GM19023 (cell line): Measurements from ENCODE around the gene KCNC1.

Experiments
- ATAC-seq: cut with Tn5 transposase; IDR thresholded peaks from one replicate; pipeline ENCODE4 v1.9.1; 2021; ENCODE audit warnings: mild to moderate bottlenecking, moderate library complexity; ENCODE audit not compliant: unreplicated experiment

The KCNC1 gene

GRCh38 chr11:17814546-17814945 lies 80.0 kb downstream of the KCNC1 start:
- ATAC-seq: no peak

GRCh38 chr11:17816232-17816931 lies 81.8 kb downstream of the KCNC1 start:
- no peak for ATAC-seq

GRCh38 chr11:17821648-17822400 lies 87.2 kb downstream of the KCNC1 start:
- ATAC-seq: no peak

GRCh38 chr11:17822401-17822781 lies 87.8 kb downstream of the KCNC1 start:
- no peak for ATAC-seq

- ATAC-seq: no peak
Observed at GRCh38 chr11:17827006-17827405, 92.4 kb downstream of the KCNC1 start.

GRCh38 chr11:17828311-17828751 lies 93.8 kb downstream of the KCNC1 start:
- no peak for ATAC-seq

GRCh38 chr11:17831228-17831627 lies 96.6 kb downstream of the KCNC1 start:
- ATAC-seq: no peak

- ATAC-seq: no peak
Observed at GRCh38 chr11:17831883-17832282, 97.3 kb downstream of the KCNC1 start.
